SK-N-DZ (cell line): ENCODE results near the gene ZCCHC17. TPM values are rescaled to one million over a fixed set of nuclear protein-coding genes. Genes with fewer than 3 reads are reported as not detected.
A peak's percentile ranks its signal among the peaks of the same experiment; 100 is the strongest.
"Not testable (repeated sequence)": the region's sequence is repeated elsewhere in the genome, so short reads cannot be mapped to it uniquely, and the experiment has no call there.

ENCODE experiments used
- DNase-seq: peaks from one replicate; pipeline ENCODE4 v3.0.0-alpha.2; 2015; ENCODE audit warnings: low spot score
- polyA plus RNA-seq, 2 experiments: library from polyadenylated mRNA; depleted of rRNA; stranded (reverse); fragments of >200 nt; gene quantifications; 2 replicates each; pipeline ENCODE4 v1.2.3, GENCODE V29; 2014

Gene ZCCHC17
- 59.8 and 60.9 TPM in 2 replicates for polyA plus RNA-seq (2014; cell fraction: cytosol; rRNA removed)
- polyA plus RNA-seq (2014; cell fraction: nucleus; rRNA removed): 16.8 and 31.4 TPM in 2 replicates

- peak; percentile 99 for DNase-seq
These were observed at the start of gene ZCCHC17, which contains the start of gene SNRNP40 for GRCh38 chr1:31296486-31297276. Gene ZCCHC17, plus strand, starts transcription at chr1:31297032. Its CDS starts 13,067 bp downstream, at chr1:31310099. Gene SNRNP40, minus strand, starts transcription at chr1:31296788. Its CDS starts 37 bp downstream, at chr1:31296751.

- DNase-seq: no peak
These were observed 48.6 kb upstream of the ZCCHC17 start for GRCh38 chr1:31248276-31248675.

GRCh38 chr1:31249854-31250253 lies 47.0 kb upstream of the ZCCHC17 start:
- no peak for DNase-seq

- DNase-seq: no peak
These were observed 39.6 kb upstream of the ZCCHC17 start for GRCh38 chr1:31257213-31257612.

GRCh38 chr1:31258581-31258980 lies 38.3 kb upstream of the ZCCHC17 start:
- DNase-seq: no peak

DNA sequence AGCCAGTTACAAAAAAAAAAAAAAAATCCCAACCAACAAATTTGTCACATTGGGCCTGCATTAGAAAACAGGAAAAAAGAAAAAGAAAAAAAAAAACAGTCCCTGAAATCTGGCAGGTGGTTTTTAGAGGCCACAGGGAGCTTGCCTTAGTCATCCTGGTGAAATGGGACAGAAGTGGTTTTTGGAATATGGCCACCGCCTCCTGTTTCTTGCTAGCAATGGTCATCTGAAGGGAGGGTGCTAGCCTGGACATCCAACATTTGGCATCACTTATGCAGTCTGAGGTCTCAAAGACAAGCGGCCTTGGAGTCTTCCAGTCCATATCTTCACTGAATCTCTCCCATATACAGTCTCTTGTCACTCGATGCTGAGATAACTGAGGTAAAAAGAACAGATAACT lies 37.1 kb upstream of the ZCCHC17 start:
- no peak for DNase-seq

DNA sequence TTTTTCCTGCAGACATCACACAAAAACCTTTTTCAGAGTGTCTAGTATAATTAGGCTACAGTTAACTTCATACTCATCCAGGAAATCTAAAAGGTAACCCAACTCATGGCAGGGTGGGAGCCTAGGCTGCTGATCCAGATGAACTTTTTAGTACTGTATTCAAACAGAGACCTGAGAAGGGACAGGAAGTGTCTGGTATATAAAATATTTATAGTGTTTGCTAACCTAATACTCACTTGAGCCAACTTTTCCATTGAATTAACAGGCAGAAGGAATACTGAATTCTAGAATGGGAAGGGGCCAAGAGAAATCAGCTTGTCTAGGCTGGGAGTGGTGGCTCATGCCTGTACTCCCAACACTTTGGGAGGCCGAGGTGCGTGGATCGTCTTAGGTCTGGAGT lies 34.9 kb upstream of the ZCCHC17 start:
- DNase-seq: no peak

DNA sequence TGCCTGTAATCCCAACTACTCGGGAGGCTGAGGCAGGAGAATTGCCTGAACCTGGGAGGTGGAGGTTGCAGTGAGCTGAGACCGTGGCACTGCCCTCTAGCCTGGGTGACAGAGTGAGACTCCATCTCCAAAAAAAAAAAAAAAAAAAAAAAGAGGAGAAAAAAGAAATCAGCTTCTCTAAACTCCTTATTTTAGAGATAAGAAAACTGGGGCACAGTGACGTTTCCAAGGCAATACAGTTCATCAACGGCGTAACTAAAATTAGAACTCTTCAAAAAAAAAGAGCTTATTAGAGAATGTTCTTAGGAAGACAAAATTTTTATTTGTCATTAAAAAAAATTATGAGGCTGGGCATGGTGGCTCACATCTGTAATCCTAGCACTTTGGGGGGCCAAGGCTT lies 34.4 kb upstream of the ZCCHC17 start:
- not testable (repeated sequence) for DNase-seq

- no peak for DNase-seq
These were observed 33.4 kb upstream of the ZCCHC17 start for GRCh38 chr1:31263408-31263807.

DNA sequence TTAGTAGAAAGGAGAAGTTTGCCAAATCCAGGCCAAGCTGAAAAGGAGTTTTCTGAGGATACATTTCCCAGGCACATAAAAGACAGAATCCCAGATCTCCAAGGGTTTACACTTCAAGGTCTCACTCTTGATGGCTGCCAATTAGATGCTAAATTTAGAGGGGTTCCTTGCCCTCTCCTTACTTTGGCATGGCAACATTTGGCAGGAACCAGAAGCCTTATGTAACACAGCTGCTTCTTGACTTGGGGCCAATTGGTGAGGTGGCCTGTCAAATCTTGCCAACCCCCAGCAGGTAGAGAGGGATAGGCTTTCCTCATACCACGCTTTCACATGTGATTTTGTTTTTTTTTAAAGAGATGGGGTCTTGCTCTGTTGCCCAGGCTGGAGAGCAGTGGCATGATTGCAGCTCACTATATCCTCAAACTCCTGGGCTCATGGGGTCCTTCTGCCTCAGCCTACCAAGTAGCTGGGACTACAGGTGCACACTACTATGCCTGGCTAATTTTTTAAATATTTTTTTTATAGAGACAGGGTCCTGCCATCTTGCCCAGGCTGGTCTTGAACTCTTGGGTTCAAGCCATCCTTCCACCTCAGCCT lies 31.9 kb upstream of the ZCCHC17 start:
- DNase-seq: no peak

- no peak for DNase-seq
These were observed 30.3 kb upstream of the ZCCHC17 start for GRCh38 chr1:31266547-31266946.

DNA sequence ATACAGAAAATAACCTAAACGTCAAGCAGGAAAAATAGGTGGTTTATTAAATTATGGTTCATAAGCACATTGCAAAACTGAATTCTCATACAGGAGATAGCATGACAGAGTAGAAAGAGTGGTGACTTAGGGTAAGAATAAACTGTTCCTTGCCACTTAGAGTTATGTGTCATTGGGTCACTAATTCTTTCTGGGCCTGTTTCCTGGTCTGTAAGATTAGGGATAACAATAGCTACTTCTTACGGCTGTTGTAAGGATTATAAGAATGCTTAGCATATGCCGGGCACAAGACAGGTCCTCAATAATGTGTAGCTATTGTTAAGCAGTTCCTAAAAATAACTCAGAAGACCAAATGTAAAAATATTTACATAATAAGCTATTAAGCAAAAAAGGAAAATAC lies 24.5 kb upstream of the ZCCHC17 start:
- no peak for DNase-seq

DNA sequence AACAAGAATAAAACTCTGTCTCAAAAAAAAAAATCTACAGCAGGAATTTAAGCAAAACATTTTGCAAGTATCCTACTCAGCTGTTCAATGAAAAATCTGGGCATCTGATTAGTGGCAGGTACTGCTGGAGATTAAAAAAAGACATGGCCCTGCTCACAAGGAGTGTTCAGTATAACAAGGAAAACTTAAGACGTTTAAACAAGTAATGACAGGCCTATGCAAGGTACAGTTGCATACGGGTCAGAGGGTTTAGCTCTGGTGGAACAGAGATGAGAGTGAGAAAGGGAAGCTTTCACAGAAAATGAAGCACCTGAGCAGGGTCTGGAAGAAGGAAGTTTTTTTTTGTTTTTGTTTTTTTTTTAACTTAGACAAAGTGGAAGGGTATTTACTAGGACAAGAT lies 23.2 kb upstream of the ZCCHC17 start:
- DNase-seq: no peak

DNA sequence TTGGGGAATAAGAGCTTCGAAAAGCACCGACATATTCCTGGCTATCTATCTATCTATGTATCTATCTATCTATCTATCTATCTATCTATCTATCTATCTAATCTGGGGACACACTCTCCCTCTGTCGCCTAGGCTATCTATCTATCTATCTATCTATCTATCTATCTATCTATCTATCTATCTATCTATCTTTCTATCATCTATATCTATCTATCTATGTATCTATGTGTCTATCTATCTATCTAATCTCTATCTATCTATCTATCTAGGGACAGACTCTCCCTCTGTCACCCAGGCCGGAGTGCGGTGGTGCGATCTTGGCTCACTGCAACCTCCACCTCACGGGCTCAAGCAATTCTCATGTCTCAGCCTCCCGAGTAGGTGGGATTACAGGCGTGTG lies 14.4 kb upstream of the ZCCHC17 start:
- not testable (repeated sequence) for DNase-seq

DNA sequence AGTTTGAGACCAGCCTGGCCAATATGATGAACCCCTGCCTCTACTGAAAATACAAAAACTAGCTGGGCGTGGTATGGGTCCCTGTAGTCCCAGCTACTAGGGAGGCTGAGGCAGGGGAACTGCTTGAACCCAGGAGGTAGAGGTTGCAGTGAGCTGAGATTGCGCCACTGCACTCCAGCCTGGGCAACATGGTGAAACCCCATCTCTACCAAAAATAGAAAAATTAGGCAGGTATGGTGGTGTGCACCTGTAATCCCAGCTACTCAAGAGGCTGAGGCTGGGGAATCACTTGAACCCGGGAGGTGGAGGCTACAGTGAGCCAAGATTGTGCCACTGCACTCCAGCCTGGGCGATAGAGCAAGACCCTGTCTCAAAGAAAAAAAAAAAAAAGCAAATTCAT lies 9.0 kb upstream of the ZCCHC17 start:
- DNase-seq: not testable (repeated sequence)

DNA sequence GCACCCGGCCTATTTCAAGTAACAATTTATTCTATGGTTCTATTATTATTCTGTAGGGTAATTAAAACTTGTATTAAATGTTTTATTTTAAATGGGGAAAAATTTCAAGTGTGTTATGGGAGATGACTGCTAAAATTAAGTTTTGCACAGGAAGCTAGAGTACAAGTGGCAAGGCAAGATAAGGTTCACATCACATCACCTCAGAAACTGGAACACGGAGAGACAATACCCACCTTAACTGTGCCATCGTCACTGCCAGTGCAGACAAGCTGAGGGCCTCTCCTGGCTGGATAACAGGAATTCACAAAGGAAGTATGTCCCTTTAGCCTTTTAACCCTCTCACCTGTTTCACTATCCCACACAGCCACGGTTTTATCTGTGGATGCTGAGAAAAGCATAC lies 7.8 kb upstream of the ZCCHC17 start:
- no peak for DNase-seq

GRCh38 chr1:31295874-31296485 lies 852 bp upstream of the ZCCHC17 start:
- no peak for DNase-seq

DNA sequence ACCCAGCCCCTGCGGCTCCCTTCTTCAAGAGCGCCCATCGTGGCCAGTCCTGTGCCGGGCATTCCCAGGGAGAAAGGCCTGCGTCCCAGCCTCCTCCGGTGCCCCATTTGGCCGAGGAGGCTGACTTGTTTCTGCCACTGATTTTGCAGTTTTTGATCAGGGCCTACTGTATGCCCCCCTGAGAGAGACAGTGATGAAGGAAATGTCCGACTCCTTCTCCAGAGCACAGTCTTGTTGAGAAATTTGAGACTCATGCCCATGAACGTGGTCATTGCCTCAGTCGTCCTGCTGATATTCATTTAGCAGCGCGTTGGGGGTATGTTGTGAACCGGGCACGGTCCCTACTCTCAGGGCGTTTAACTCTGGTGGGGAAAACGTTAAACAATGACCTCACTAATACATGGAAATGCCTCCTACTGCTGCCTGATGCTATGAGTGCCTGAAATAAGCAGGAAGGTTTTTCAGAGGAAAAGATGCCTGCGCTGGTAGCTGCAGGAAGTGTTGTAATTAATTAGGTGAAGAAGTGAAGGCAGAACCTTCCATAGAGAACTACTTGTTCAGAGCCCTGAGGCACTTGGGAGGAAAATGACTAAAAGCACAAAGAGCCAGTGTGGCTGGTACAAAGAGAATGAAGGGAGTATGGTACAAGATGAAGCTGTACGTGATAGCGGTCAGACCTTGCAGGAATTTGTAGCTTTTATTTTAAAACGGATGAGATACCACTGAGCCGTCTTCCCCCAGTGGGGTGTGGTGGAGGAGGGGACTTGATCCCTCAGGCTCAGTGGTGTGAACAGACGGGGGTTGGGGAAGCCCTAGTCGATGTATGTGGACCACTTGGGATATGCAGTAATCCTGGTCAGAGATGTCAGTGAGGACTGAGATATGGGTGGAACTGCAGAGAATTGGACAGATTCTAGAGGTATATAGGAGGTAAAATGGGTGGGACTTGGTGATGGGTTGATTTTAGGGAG lies 730 bp downstream of the ZCCHC17 start:
- DNase-seq: peak; percentile 2

- no peak for DNase-seq
These were observed 2.5 kb downstream of the ZCCHC17 start for GRCh38 chr1:31299365-31299764.

GRCh38 chr1:31300193-31300592 lies 3.4 kb downstream of the ZCCHC17 start:
- no peak for DNase-seq

DNA sequence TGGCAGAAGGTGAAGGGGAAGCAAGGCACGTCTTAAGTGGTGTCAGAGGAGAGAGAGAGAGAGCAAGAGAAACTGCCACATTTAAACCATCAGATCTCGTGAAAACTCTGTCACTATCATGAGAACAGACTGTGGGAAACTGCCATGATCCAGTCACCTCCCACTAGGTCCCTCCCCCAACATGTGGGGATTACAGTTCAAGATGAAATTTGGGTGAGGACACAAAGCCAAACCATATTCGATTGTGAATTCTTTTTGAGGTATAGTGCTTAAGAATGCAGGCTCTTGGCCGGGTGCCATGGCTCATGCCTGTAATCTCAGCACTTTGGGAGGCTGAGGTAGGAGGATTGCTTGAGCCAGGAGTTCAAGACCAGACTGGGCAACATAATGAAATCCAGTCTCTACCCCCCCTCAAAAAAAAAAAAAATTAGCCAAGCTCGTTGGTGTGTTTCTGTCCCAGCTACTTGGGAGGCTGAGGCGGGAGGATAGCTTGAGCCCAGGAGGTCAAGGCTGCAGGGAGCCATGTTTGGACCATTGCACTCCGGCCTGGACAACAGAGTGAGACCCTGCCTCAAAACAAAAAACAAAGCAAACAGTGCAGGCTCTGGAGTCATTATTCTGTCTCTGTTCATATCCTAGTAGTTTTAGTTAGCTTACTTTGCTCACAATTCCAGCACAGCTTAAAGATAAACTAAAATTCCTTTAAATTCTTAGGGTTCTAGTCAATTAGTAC lies 6.0 kb downstream of the ZCCHC17 start:
- DNase-seq: no peak
